Epithelial cell of prostate (primary cell): ENCODE data around the gene ACMSD.
"Not testable (repeated sequence)": the region's sequence is repeated elsewhere in the genome, so short reads cannot be mapped to it uniquely, and the experiment has no call there.

Experiments
- DNase-seq: peaks from one replicate; pipeline ENCODE4 v3.0.0-alpha.2; 2011; ENCODE audit warnings: low read depth, low spot score
- H3K27ac ChIP-seq: fragments of 450-650 bp; 2 replicates; pipeline ENCODE4 v1.5.1; 2017; ENCODE audit warnings: mild to moderate bottlenecking

ACMSD gene

GRCh38 chr2:134838143-134838620, at the start of gene ACMSD:
TSS of gene ACMSD (plus strand) at chr2:134838616. CDS start at chr2:134838683, 67 bp downstream.
- H3K27ac ChIP-seq, result peak within 1 kb of the TSS; percentile 70
- no peak for DNase-seq

GRCh38 chr2:134790487-134790886, 47.9 kb upstream of the ACMSD start:
- H3K27ac ChIP-seq, result no peak overlapping the region
- no peak for DNase-seq

GRCh38 chr2:134791616-134792015, 46.8 kb upstream of the ACMSD start:
- no peak for DNase-seq
- no peak overlapping the region for H3K27ac ChIP-seq

- no peak overlapping the region for H3K27ac ChIP-seq
These were observed 46.2 kb upstream of the ACMSD start for GRCh38 chr2:134792186-134792585.

GRCh38 chr2:134795765-134796164, 42.7 kb upstream of the ACMSD start:
- no peak overlapping the region for H3K27ac ChIP-seq
- DNase-seq, result no peak

More at GRCh38 chr2:134792186-134792585, 46.2 kb upstream of the ACMSD start:
- no peak for DNase-seq

GRCh38 chr2:134796373-134796772, 42.0 kb upstream of the ACMSD start:
- DNase-seq, result no peak

GRCh38 chr2:134799936-134800335, 38.5 kb upstream of the ACMSD start:
- no peak overlapping the region for H3K27ac ChIP-seq
- DNase-seq, result no peak

More at GRCh38 chr2:134796373-134796772, 42.0 kb upstream of the ACMSD start:
- H3K27ac ChIP-seq, result no peak overlapping the region

- DNase-seq, result no peak
These were observed 38.1 kb upstream of the ACMSD start for GRCh38 chr2:134800341-134800740.

GRCh38 chr2:134803609-134804405, 34.6 kb upstream of the ACMSD start:
- DNase-seq, H3K27ac ChIP-seq: not testable (repeated sequence)

More at GRCh38 chr2:134800341-134800740, 38.1 kb upstream of the ACMSD start:
- no peak overlapping the region for H3K27ac ChIP-seq

GRCh38 chr2:134815741-134816140, 22.7 kb upstream of the ACMSD start:
- no peak overlapping the region for H3K27ac ChIP-seq
- DNase-seq, result no peak

GRCh38 chr2:134818321-134818720, 20.1 kb upstream of the ACMSD start:
- H3K27ac ChIP-seq, result peak overlapping the region; percentile 74
- peak; percentile 94 for DNase-seq

GRCh38 chr2:134819334-134819733, 19.1 kb upstream of the ACMSD start:
- DNase-seq, result peak; percentile 74
- peak overlapping the region; percentile 74 for H3K27ac ChIP-seq

GRCh38 chr2:134823431-134823830, 15.0 kb upstream of the ACMSD start:
- no peak for DNase-seq
- H3K27ac ChIP-seq, result no peak overlapping the region

- DNase-seq, result no peak
- H3K27ac ChIP-seq, result no peak overlapping the region
These were observed 14.6 kb upstream of the ACMSD start for GRCh38 chr2:134823832-134824231.

GRCh38 chr2:134825716-134826115, 12.7 kb upstream of the ACMSD start:
- not testable (repeated sequence) for DNase-seq, H3K27ac ChIP-seq

GRCh38 chr2:134835471-134835870, 2.9 kb upstream of the ACMSD start:
- DNase-seq, result no peak
- H3K27ac ChIP-seq, result no peak overlapping the region

GRCh38 chr2:134836986-134837385, 1.4 kb upstream of the ACMSD start:
- H3K27ac ChIP-seq, result peak overlapping the region; percentile 70
- peak; percentile 75 for DNase-seq

- no peak for DNase-seq
- no peak overlapping the region for H3K27ac ChIP-seq
These were observed 1.2 kb downstream of the ACMSD start for GRCh38 chr2:134839649-134840048.

- DNase-seq, result no peak
- no peak overlapping the region for H3K27ac ChIP-seq
These were observed 4.6 kb downstream of the ACMSD start for GRCh38 chr2:134842930-134843490.

GRCh38 chr2:134843968-134844367, 5.6 kb downstream of the ACMSD start:
- H3K27ac ChIP-seq, result no peak overlapping the region
- no peak for DNase-seq

- H3K27ac ChIP-seq, result no peak overlapping the region
- no peak for DNase-seq
These were observed 6.6 kb downstream of the ACMSD start for GRCh38 chr2:134845028-134845427.
